Suprapubic skin (tissue), 4 donors: ENCODE data around the gene C2. TPM values are rescaled to one million over a fixed set of nuclear protein-coding genes. Genes with fewer than 3 reads are reported as not detected.

Experiments used
- DNase-seq, 2 donors: peaks; one replicate each; pipeline ENCODE4 v3.0.0-alpha.2; 2019; ENCODE audit warnings: low spot score in 2 of 2
- H3K27ac ChIP-seq: fragments of 200-600 bp; sonication (generic); one replicate; pipeline ENCODE4 v1.5.1; 2019
- H3K27me3 ChIP-seq: fragments of 200-600 bp; sonication (generic); one replicate; pipeline ENCODE4 v1.5.1; 2019
- H3K36me3 ChIP-seq: fragments of 200-600 bp; sonication (generic); one replicate; pipeline ENCODE4 v1.5.1; 2019
- H3K4me1 ChIP-seq: fragments of 200-600 bp; sonication (generic); one replicate; pipeline ENCODE4 v1.5.1; 2019
- H3K4me3 ChIP-seq: fragments of 200-600 bp; sonication (generic); one replicate; pipeline ENCODE4 v1.5.1; 2019; ENCODE audit warnings: mild to moderate bottlenecking
- H3K9me3 ChIP-seq: fragments of 200-600 bp; sonication (generic); one replicate; pipeline ENCODE4 v1.5.1; 2019
- EP300 ChIP-seq: sonication (generic); formaldehyde crosslinking; IDR thresholded peaks from one replicate; pipeline ENCODE4 v1.6.1; 2017; ENCODE audit warnings: antibody characterized with exemption
- POLR2A ChIP-seq, 2 donors: fragments of 450-650 bp; IDR thresholded peaks; one replicate each; pipeline ENCODE4 v1.6.1; 2017; ENCODE audit warnings: antibody characterized with exemption in 2 of 2, mild to moderate bottlenecking in 2 of 2, moderate library complexity in 2 of 2
- POLR2AphosphoS5 ChIP-seq, 3 donors: sonication (generic); formaldehyde crosslinking; IDR thresholded peaks; one replicate each; pipeline ENCODE4 v1.6.1; 2017; ENCODE audit warnings: antibody characterized with exemption in 3 of 3
- WGBS: methylation state at CpG from one replicate; pipeline ENCODE4 v1.1.5; 2018; 5-methylcytosine and 5-hydroxymethylcytosine counted together
- total RNA-seq, 4 donors: library from RNA; depleted of rRNA; stranded (reverse); fragments of >200 nt; gene quantifications; one replicate each; pipeline ENCODE4 v1.1.0, GENCODE V29; 2016
- TF ChIP-seq, protein P1 (sequence below), 2 donors: fragments of 200-600 bp in 1 of 2; fragments of 450-650 bp in 1 of 2; sonication (generic) in 1 of 2; IDR thresholded peaks; one replicate each; pipeline ENCODE4 v1.5.1; 2016 to 2019; ENCODE audit warnings: antibody characterized with exemption in 2 of 2, mild to moderate bottlenecking in 1 of 2, moderate library complexity in 1 of 2

The C2 gene
- total RNA-seq, 4 donors from 2014 or later, result 2.6 to 6.4 (median 4.1) TPM

DNA sequence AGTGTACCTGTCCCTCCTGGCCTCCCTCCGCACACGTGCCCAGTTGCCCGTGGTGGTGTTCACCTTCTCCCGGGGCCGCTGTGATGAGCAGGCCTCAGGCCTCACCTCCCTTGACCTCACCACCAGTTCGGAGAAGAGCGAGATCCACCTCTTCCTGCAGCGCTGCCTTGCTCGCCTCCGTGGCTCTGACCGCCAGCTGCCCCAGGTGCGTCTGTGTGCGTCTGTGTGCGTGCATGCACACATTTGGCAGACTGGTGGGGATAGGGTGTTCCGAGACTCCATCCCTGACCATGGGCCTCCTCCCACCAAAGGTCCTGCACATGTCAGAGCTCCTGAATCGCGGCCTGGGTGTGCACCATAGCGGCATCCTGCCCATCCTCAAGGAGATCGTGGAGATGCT, 36.4 kb downstream of the C2 start:
- TF ChIP-seq POLR2A (IDR thresholded peaks at IDR 0.05) (no peak), EP300 (no peak), POLR2AphosphoS5 (IDR thresholded peaks at IDR 0.05) (no peak)
- TF ChIP-seq, protein P1, sequence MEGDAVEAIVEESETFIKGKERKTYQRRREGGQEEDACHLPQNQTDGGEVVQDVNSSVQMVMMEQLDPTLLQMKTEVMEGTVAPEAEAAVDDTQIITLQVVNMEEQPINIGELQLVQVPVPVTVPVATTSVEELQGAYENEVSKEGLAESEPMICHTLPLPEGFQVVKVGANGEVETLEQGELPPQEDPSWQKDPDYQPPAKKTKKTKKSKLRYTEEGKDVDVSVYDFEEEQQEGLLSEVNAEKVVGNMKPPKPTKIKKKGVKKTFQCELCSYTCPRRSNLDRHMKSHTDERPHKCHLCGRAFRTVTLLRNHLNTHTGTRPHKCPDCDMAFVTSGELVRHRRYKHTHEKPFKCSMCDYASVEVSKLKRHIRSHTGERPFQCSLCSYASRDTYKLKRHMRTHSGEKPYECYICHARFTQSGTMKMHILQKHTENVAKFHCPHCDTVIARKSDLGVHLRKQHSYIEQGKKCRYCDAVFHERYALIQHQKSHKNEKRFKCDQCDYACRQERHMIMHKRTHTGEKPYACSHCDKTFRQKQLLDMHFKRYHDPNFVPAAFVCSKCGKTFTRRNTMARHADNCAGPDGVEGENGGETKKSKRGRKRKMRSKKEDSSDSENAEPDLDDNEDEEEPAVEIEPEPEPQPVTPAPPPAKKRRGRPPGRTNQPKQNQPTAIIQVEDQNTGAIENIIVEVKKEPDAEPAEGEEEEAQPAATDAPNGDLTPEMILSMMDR (IDR thresholded peaks at IDR 0.05), result no peak
- Histone ChIP-seq H3K36me3 (peaks cover 88% of the 10 kb centered on the region), H3K4me3 (no peak overlapping the region), H3K9me3 (no peaks in the 10 kb centered on the region), H3K4me1 (peaks cover 13% of the 10 kb centered on the region), H3K27ac (no peak overlapping the region), H3K27me3 (no peaks in the 10 kb centered on the region)
- DNase-seq, result no peak
- 93% methylated on average over 11 of the region's 19 CpGs for WGBS

DNA sequence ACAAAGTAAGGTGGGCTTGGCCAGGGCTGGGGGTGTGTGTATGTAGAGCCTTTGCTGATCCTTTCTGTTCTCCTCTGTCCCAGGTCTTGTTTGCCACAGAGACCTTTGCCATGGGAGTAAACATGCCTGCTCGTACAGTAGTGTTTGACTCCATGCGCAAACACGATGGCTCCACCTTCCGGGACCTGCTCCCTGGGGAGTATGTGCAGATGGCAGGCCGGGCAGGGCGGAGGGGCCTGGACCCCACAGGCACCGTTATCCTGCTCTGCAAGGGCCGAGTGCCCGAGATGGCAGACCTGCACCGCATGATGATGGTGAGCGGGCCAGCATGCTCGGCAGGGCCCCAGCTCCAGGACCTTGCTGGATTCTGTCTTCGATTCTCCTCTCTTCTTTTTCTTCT, 38.2 kb downstream of the C2 start:
- no peaks in the 10 kb centered on the region for H3K9me3 ChIP-seq
- peaks cover 5% of the 10 kb centered on the region for H3K4me1 ChIP-seq
- no peak overlapping the region for H3K4me3 ChIP-seq
- no peak for DNase-seq
- H3K27me3 ChIP-seq, result no peaks in the 10 kb centered on the region
- peaks cover 100% of the 10 kb centered on the region for H3K36me3 ChIP-seq
- no peak overlapping the region for H3K27ac ChIP-seq
- TF ChIP-seq POLR2A (IDR thresholded peaks at IDR 0.05) (no peak), POLR2AphosphoS5 (IDR thresholded peaks at IDR 0.05) (no peak), EP300 (no peak)
- TF ChIP-seq, protein P1 (IDR thresholded peaks at IDR 0.05), result no peak
- 88% methylated on average over 10 of the region's 13 CpGs for WGBS

DNA sequence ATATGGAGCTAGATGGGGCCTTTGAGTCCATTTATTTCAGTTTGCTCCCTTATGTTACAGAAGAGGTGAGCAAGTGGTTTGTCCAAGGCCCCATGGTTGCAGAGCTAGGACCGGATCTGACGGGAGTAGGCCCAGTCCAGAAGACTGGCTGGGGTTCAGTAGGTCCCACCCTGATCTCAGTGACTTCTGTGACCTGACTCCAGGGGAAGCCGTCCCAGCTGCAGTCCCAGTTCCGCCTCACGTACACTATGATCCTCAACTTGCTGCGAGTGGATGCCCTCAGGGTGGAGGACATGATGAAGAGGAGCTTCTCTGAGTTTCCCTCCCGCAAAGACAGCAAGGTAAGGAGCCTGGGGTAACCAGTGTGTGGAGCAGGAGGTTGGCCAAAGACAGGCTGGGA, 39.0 kb downstream of the C2 start:
- no peaks in the 10 kb centered on the region for H3K9me3 ChIP-seq
- H3K36me3 ChIP-seq, result peaks cover 94% of the 10 kb centered on the region
- peaks cover 13% of the 10 kb centered on the region for H3K4me1 ChIP-seq
- WGBS, result 75% methylated on average over 2 of the region's 7 CpGs
- no peak overlapping the region for H3K27ac ChIP-seq
- TF ChIP-seq, protein P1 (IDR thresholded peaks at IDR 0.05), result no peak
- TF ChIP-seq POLR2AphosphoS5 (IDR thresholded peaks at IDR 0.05), result no peak
- TF ChIP-seq POLR2A (IDR thresholded peaks at IDR 0.05), result no peak
- no peak for TF ChIP-seq EP300
- H3K4me3 ChIP-seq, result no peak overlapping the region
- DNase-seq, result no peak
- no peaks in the 10 kb centered on the region for H3K27me3 ChIP-seq

DNA sequence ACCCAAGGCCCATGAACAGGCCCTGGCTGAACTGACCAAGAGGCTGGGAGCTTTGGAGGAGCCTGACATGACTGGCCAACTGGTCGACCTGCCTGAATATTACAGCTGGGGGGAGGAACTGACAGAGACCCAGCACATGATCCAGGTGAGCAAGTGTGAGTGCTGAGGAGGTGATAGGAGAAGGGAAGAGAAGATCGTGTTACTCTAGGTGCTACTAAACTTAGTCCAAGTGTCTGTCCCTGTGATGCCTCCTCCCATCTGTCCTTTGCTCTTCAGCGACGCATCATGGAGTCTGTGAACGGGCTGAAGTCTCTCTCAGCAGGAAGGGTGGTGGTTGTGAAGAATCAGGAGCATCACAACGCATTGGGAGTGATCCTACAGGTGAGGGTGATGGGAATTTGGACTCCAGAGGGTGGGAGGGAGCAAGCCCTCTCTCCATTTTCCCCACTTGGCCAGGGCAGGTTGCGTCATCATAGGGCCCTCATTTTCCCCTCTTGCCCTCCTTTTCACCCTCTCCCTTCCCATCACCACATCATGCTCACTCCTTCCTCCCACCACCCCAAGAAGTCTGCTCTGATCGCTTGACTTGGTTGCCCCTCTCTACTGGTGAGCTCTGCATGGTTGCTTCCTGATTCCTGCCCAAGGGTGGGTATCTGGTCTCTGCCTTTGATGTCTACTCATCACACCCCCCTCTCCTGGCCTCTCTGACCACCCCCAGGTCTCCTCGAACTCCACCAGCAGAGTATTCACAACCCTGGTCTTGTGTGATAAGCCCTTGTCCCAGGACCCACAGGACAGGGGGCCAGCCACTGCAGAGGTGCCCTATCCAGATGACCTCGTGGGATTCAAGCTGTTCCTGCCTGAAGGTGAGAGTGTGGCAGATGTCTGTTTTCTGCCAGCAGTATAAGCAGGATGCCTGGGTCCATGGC, 39.7 kb downstream of the C2 start:
- no peak overlapping the region for H3K4me3 ChIP-seq
- H3K4me1 ChIP-seq, result peaks cover 17% of the 10 kb centered on the region
- H3K27ac ChIP-seq, result no peak overlapping the region
- no peaks in the 10 kb centered on the region for H3K9me3 ChIP-seq
- WGBS, result 80% methylated on average over 10 of the region's 10 CpGs
- H3K36me3 ChIP-seq, result peaks cover 86% of the 10 kb centered on the region
- no peak for DNase-seq
- H3K27me3 ChIP-seq, result no peaks in the 10 kb centered on the region
- TF ChIP-seq POLR2A (IDR thresholded peaks at IDR 0.05) (no peak), EP300 (no peak), POLR2AphosphoS5 (IDR thresholded peaks at IDR 0.05) (no peak)
- TF ChIP-seq, protein P1 (IDR thresholded peaks at IDR 0.05), result no peak

DNA sequence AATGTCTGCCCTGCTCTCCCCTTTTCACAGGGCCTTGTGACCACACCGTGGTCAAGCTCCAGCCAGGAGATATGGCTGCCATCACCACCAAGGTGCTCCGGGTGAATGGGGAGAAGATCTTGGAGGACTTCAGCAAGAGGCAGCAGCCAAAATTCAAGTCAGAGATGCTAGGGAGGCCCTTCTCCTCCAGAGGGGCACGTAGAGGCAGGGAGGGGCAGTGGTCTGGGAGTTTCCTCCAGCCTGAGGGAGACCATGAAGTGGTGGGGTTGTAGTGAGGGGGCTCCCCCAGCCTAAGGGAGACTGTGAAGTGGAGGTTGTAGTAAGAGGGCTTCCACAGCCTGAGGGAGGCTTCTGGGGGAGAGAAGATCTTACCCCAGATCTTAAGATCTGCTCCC, 40.4 kb downstream of the C2 start:
- WGBS, result 74% methylated on average over 3 of the region's 3 CpGs
- H3K36me3 ChIP-seq, result peaks cover 79% of the 10 kb centered on the region

More for the DNA sequence above, 40.4 kb downstream of the C2 start:
- Histone ChIP-seq H3K4me3 (no peak overlapping the region), H3K4me1 (peaks cover 22% of the 10 kb centered on the region), H3K27me3 (no peaks in the 10 kb centered on the region), H3K9me3 (no peaks in the 10 kb centered on the region), H3K27ac (no peak overlapping the region)
- TF ChIP-seq, protein P1 (IDR thresholded peaks at IDR 0.05), result no peak
- TF ChIP-seq POLR2AphosphoS5 (IDR thresholded peaks at IDR 0.05), result no peak
- TF ChIP-seq POLR2A (IDR thresholded peaks at IDR 0.05), result no peak
- TF ChIP-seq EP300, result no peak
- no peak for DNase-seq
